GM12873 (cell line): ENCODE data around the gene GNAT3.

ENCODE experiments used
- TF ChIP-seq, protein P1 (sequence below): IDR thresholded peaks from 2 replicates; pipeline ENCODE4 v1.5.1; 2012; ENCODE audit warnings: low read depth, mild to moderate bottlenecking, moderate library complexity, low read length, control low read depth; ENCODE audit not compliant: insufficient read depth; ENCODE audit errors: missing control alignments

Gene GNAT3

DNA sequence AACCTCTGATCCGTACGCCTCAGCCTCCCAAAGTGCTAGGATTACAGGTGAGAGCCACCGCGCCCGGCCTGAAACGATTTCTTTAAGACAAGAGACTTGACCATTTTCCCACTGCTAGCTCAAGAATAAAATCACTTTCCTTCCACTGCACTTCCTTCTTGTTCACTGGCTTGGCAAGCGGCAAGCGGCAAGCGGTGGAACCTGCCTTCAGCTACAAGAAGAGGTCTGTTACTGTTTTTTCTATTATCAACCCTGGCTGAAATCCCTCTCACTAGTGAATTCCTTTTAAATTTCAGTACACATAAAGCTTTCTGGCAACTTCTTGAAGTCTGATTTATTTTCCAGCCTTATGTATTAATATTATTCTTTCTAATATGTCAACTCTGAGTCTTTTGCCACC, 12.8 kb upstream of the GNAT3 start:
- TF ChIP-seq, protein P1, sequence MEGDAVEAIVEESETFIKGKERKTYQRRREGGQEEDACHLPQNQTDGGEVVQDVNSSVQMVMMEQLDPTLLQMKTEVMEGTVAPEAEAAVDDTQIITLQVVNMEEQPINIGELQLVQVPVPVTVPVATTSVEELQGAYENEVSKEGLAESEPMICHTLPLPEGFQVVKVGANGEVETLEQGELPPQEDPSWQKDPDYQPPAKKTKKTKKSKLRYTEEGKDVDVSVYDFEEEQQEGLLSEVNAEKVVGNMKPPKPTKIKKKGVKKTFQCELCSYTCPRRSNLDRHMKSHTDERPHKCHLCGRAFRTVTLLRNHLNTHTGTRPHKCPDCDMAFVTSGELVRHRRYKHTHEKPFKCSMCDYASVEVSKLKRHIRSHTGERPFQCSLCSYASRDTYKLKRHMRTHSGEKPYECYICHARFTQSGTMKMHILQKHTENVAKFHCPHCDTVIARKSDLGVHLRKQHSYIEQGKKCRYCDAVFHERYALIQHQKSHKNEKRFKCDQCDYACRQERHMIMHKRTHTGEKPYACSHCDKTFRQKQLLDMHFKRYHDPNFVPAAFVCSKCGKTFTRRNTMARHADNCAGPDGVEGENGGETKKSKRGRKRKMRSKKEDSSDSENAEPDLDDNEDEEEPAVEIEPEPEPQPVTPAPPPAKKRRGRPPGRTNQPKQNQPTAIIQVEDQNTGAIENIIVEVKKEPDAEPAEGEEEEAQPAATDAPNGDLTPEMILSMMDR: no peak

DNA sequence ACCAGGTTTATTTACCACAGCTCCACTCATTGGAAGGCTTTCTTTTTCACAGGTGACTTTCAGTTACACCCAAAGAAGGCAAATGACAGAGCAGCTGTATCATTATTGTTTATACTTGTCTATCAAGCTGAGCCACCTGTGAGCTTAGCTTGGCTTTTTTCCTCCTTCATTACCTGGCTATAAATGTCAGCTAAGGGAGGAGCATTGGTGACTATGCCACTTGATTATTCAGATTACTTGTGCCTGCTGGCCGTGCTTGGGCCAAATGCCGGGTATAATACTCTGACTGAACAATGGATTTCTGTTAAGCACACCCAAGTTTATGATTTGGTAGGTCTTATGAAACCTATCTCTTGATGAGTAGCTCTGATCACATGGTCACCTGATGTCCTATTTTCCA, 9.9 kb upstream of the GNAT3 start:
- TF ChIP-seq, protein P1: no peak

DNA sequence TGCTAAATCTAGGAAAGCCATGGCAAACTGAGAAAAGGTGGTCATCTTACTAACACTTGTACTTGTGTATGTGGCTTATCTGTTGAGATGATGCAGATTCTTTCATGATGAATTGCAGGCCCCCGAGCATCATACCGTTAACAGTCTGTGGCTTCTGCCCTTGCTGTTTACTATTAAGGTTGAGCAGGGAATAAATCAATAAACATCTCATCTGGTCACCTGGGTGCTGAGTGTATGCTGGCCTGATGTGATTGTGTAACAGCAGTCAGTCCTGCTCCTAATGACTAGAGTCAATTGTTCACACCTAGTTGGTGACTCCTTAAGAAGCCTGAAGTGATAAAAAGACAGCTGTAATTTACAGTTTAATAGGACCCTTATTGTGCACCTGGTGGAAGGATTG, 8.3 kb upstream of the GNAT3 start:
- TF ChIP-seq, protein P1: no peak

DNA sequence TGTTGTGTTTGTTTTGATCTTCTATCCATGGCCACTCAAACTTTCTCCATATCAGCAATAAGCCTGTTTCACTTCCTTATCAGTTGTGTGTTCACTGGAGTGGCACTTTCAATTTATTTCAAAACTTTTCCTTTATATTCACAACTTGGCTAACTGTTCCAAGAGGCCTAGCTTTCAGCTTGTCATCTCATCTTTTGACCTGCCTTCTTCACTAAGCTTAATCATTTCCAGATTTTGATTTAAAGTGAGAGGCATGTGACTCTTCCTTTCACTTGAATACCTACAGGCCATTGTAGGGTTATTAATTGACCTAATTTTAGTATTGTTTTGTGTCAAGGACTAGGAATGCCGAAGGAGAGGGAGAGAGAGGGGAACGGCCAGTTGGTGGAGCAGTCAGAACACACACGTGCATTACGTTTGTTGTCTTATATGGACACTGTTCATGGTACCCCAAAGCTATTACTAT, 5.5 kb upstream of the GNAT3 start:
- TF ChIP-seq, protein P1: no peak

DNA sequence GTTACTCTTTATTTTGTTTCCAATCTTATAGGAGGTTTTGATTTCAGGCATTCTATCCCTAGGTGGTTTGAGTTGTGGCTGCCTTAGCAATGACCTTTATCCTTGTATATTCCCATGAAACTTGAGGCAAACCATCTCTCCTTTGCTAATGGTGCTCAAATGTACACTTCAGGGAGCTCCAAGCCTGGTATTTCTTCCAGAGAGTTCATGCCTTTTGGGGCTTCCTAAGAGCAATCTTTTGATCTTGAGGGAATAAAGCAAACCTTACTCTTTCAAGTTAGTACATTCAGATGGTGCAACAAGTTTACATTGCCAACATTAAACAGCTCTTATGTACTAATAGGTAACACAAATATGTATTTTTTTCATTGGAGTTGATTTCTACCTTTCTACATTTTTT, 3.4 kb upstream of the GNAT3 start:
- TF ChIP-seq, protein P1: no peak

DNA sequence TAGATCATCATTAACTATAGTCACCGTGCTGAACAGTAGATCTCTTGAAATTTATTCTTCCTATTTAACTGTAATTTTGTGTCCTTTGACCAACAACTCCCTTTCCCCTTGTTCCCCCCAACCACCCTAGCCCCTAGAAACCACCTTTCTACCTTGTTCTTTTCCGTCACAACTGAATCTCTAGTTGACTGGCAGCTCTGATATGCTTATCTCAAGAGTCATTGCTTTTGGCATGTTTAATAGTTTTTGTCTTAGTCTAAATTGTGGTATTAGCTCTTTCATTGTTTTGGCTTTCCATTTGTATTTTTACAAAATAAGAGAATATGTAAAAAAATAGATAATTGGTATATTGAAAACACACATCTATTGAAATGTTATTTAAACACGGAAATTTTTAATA, 1.8 kb downstream of the GNAT3 start:
- TF ChIP-seq, protein P1: no peak

DNA sequence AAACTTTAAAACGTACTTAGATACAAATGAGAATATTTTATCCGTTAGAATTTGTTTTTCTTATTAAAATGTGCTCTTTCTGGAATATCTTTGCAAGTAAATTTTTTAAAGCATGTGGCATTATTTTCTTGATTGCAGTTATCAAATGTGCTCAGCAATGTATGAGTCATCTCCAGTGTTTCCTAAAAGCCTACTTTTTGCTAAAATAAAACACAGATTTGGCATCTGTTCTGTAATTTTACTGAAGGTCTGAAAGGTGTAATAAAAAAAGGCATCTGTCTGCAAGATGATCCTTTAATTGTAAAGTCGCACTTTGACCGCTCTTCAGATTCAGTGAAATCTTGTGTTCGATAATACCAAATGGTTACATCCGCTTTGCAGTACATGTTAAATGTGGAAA, 3.4 kb downstream of the GNAT3 start:
- TF ChIP-seq, protein P1: no peak
